SK-N-SH (cell line): ENCODE data around the gene DEFB126. TPM values are rescaled to one million over a fixed set of nuclear protein-coding genes. Genes with fewer than 3 reads are reported as not detected.

Source experiments
- CTCF ChIA-PET: fragments of 300-600, 350-600 bp; formaldehyde crosslinking; extraction: SDS; loops from one replicate; lab custom pipeline; 2021; lab: Yijun Ruan, JAX
- POLR2A ChIA-PET: fragments of 350-600 bp; sonication (Branson Sonifier 250); formaldehyde crosslinking; extraction: SDS; loops from one replicate; lab custom pipeline; 2020; ENCODE audit warnings: antibody characterized with exemption, inconsistent platforms; lab: Yijun Ruan, JAX
- DNase-seq: peaks from one replicate; pipeline ENCODE4 v3.0.0; 2012
- H2AFZ ChIP-seq: fragments of 200-600 bp; sonication (generic); 2 replicates; pipeline ENCODE4 v1.8.1; 2016; ENCODE audit warnings: antibody characterized with exemption, mild to moderate bottlenecking, low read depth
- H3F3A ChIP-seq: fragments of 200-600 bp; sonication (generic); replicated peaks from 2 replicates; pipeline ENCODE3; 2016; ENCODE audit warnings: antibody characterized with exemption, mild to moderate bottlenecking; ENCODE audit not compliant: insufficient read depth
- H3K27ac ChIP-seq, 2 experiments: fragments of 200-500 bp in 1 of 2; fragments of 200-600 bp in 1 of 2; sonication (Bioruptor generic) in 1 of 2; sonication (generic), shearing (Covaris generic) in 1 of 2; 2 replicates each; pipeline versions ENCODE4 v1.5.1 to v1.6.1; 2014 to 2016; ENCODE audit warnings: low read depth in 2 of 2, inconsistent platforms in 1 of 2, low read length in 1 of 2, mild to moderate bottlenecking in 1 of 2, mixed read lengths in 1 of 2
- H3K27me3 ChIP-seq: fragments of 200-600 bp; sonication (generic), shearing (Covaris generic); 2 replicates; pipeline ENCODE4 v1.6.1; 2016; ENCODE audit warnings: mixed run types; ENCODE audit not compliant: insufficient read depth
- H3K36me3 ChIP-seq, 2 experiments: fragments of 200-500 bp in 1 of 2; fragments of 200-600 bp in 1 of 2; sonication (Bioruptor generic) in 1 of 2; sonication (generic) in 1 of 2; replicated peaks in 1 of 2; 2 replicates each; pipeline versions ENCODE3 to v1.5.1; 2014 to 2016; ENCODE audit warnings: low read length in 1 of 2, mild to moderate bottlenecking in 1 of 2; ENCODE audit not compliant: insufficient read depth in 2 of 2, control insufficient read depth in 1 of 2
- H3K4me1 ChIP-seq, 2 experiments: fragments of 200-500 bp in 1 of 2; fragments of 200-600 bp in 1 of 2; sonication (Bioruptor generic) in 1 of 2; sonication (generic), shearing (Covaris generic) in 1 of 2; 2 replicates each; pipeline versions ENCODE4 v1.5.1 to v1.6.1; 2014 to 2016; ENCODE audit warnings: low read depth in 1 of 2, low read length in 1 of 2, mixed run types in 1 of 2; ENCODE audit not compliant: insufficient read depth in 2 of 2, control insufficient read depth in 1 of 2
- H3K4me2 ChIP-seq: fragments of 200-600 bp; sonication (generic), shearing (Covaris generic); 2 replicates; pipeline ENCODE4 v1.6.1; 2017; ENCODE audit warnings: mixed run types
- H3K4me3 ChIP-seq, 2 experiments: fragments of 200-500 bp in 1 of 2; fragments of 200-600 bp in 1 of 2; sonication (Bioruptor generic) in 1 of 2; sonication (generic), shearing (Covaris generic) in 1 of 2; 2 replicates each; pipeline versions ENCODE4 v1.5.1 to v1.8.1; 2014 to 2016; ENCODE audit warnings: low read depth in 2 of 2, inconsistent platforms in 1 of 2, low read length in 1 of 2, mild to moderate bottlenecking in 1 of 2, mixed read lengths in 1 of 2, moderate library complexity in 1 of 2
- H3K79me2 ChIP-seq: fragments of 200-600 bp; sonication (generic); 2 replicates; pipeline ENCODE4 v1.8.1; 2017; ENCODE audit warnings: mild to moderate bottlenecking; ENCODE audit not compliant: insufficient read depth
- H3K9ac ChIP-seq: fragments of 200-600 bp; sonication (generic); 2 replicates; pipeline ENCODE4 v1.6.1; 2017; ENCODE audit warnings: mixed run types
- H3K9me2 ChIP-seq: fragments of 200-600 bp; sonication (generic); 2 replicates; pipeline ENCODE4 v1.6.1; 2017; ENCODE audit warnings: mixed run types
- H3K9me3 ChIP-seq: fragments of 200-600 bp; sonication (generic); 2 replicates; pipeline ENCODE4 v1.6.1; 2017; ENCODE audit warnings: mixed run types, mild to moderate bottlenecking, moderate library complexity
- H4K20me1 ChIP-seq: fragments of 200-600 bp; sonication (generic); 2 replicates; pipeline ENCODE4 v1.6.1; 2017; ENCODE audit warnings: mild to moderate bottlenecking, mixed run types; ENCODE audit not compliant: insufficient read depth
- CTCF ChIP-seq: fragments of 200-600 bp; sonication (generic); IDR thresholded peaks from 2 replicates; pipeline ENCODE4 v1.6.1; 2017; ENCODE audit warnings: antibody characterized with exemption, mild to moderate bottlenecking, moderate library complexity
- ELF1 ChIP-seq: IDR thresholded peaks from 2 replicates; pipeline ENCODE4 v1.4.0; 2012
- EP300 ChIP-seq, 2 experiments: IDR thresholded peaks; 2 replicates each; pipeline versions ENCODE4 v1.4.0 to v1.6.1; 2012; ENCODE audit warnings: borderline replicate concordance in 1 of 2, low read depth in 1 of 2, low read length in 1 of 2
- FOXJ3 ChIP-seq: sonication (generic); formaldehyde crosslinking; IDR thresholded peaks from 2 replicates; pipeline ENCODE4 v1.5.1; 2020; ENCODE audit warnings: mild to moderate bottlenecking, missing genetic modification reagents
- FOXM1 ChIP-seq: IDR thresholded peaks from 2 replicates; pipeline ENCODE4 v1.4.0; 2012; ENCODE audit warnings: low read depth, mild to moderate bottlenecking
- GABPA ChIP-seq: IDR thresholded peaks from 2 replicates; pipeline ENCODE4 v1.4.0; 2012; ENCODE audit warnings: low read depth, mild to moderate bottlenecking
- GATA2 ChIP-seq: sonication (generic); formaldehyde crosslinking; IDR thresholded peaks from 2 replicates; pipeline ENCODE4 v1.5.0; 2020; ENCODE audit warnings: mild to moderate bottlenecking, missing genetic modification reagents
- IRF3 ChIP-seq: fragments of 150-350 bp; IDR thresholded peaks from 2 replicates; pipeline ENCODE4 v1.6.1; 2016; ENCODE audit warnings: mild to moderate bottlenecking, low read depth, low read length
- MAX ChIP-seq: IDR thresholded peaks from 2 replicates; pipeline ENCODE4 v1.4.0; 2012; ENCODE audit warnings: low read depth
- NFIC ChIP-seq: IDR thresholded peaks from 2 replicates; pipeline ENCODE4 v1.4.0; 2012; ENCODE audit warnings: borderline replicate concordance
- NRF1 ChIP-seq: IDR thresholded peaks from 2 replicates; pipeline ENCODE4 v1.6.1; 2012; ENCODE audit warnings: low read depth, mild to moderate bottlenecking, low read length
- POLR2AphosphoS5 ChIP-seq: IDR thresholded peaks from 2 replicates; pipeline ENCODE4 v1.6.1; 2012; ENCODE audit warnings: low read depth, low read length
- RAD21 ChIP-seq: IDR thresholded peaks from 2 replicates; pipeline ENCODE4 v1.6.1; 2012; ENCODE audit warnings: mild to moderate bottlenecking, low read length
- RCOR1 ChIP-seq: fragments of 150-350 bp; IDR thresholded peaks from 2 replicates; pipeline ENCODE4 v1.6.1; 2017; ENCODE audit warnings: antibody characterized with exemption, low read length
- REST ChIP-seq: IDR thresholded peaks from 2 replicates; pipeline ENCODE4 v1.6.1; 2012; ENCODE audit warnings: mild to moderate bottlenecking, low read depth, low read length, moderate library complexity
- RXRA ChIP-seq: IDR thresholded peaks from 2 replicates; pipeline ENCODE4 v1.4.0; 2012; ENCODE audit warnings: low read depth, mild to moderate bottlenecking, borderline replicate concordance
- TAF1 ChIP-seq: IDR thresholded peaks from 2 replicates; pipeline ENCODE4 v1.6.1; 2012; ENCODE audit warnings: low read depth, mild to moderate bottlenecking, low read length, moderate library complexity, borderline replicate concordance
- USF2 ChIP-seq: fragments of 150-350 bp; IDR thresholded peaks from 2 replicates; pipeline ENCODE4 v1.6.1; 2017; ENCODE audit warnings: antibody characterized with exemption, low read length, low read depth, borderline replicate concordance
- ZBTB33 ChIP-seq: IDR thresholded peaks from 2 replicates; pipeline ENCODE4 v1.4.0; 2012; ENCODE audit warnings: low read depth, borderline replicate concordance
- WGBS: methylation state at CpG from one replicate; pipeline ENCODE4 v1.1.6; 2017; ENCODE audit warnings: low lambda C conversion rate; 5-methylcytosine and 5-hydroxymethylcytosine counted together
- polyA plus RNA-seq, 3 experiments: library from polyadenylated mRNA; depleted of rRNA; stranded (reverse); fragments of >200 nt; gene quantifications; 2 replicates each; pipeline ENCODE4 v1.2.3, GENCODE V29; 2012

DEFB126 gene
- polyA plus RNA-seq, 1 of the 3 experiments (the other 2 are of a cell fraction), result not detected

- peaks cover under 1% of the 10 kb centered on the region; the same call in 1 of the 2 replicates for H3K27me3 ChIP-seq
- no peaks in the 10 kb centered on the region for H3K9me2 ChIP-seq
- no peak overlapping the region for H3K27ac ChIP-seq
- no peak for DNase-seq
- WGBS, result 23% methylated on average over 1 of the region's 1 CpG
- no peaks in the 10 kb centered on the region for H3K4me1 ChIP-seq
- CTCF ChIA-PET, result no interaction called here
- no peaks in the 10 kb centered on the region for H3K79me2 ChIP-seq
- no peak overlapping the region for H3K4me2 ChIP-seq
- no peaks in the 10 kb centered on the region for H4K20me1 ChIP-seq
- no peaks in the 10 kb centered on the region for H3F3A ChIP-seq
- no peaks in the 10 kb centered on the region for H3K36me3 ChIP-seq
- no peak overlapping the region for H2AFZ ChIP-seq
- TF ChIP-seq REST, result no peak
- TF ChIP-seq TAF1, result no peak
- no peak for TF ChIP-seq NFIC
- no peak for TF ChIP-seq ELF1
- no peak for TF ChIP-seq MAX
- TF ChIP-seq FOXM1, result no peak
- TF ChIP-seq FOXJ3, result no peak
- TF ChIP-seq ZBTB33, result no peak
- no peak for TF ChIP-seq IRF3
- TF ChIP-seq RAD21, result no peak
- TF ChIP-seq RCOR1, result no peak
- no peak for TF ChIP-seq RXRA
- TF ChIP-seq POLR2AphosphoS5, result no peak
- no peak for TF ChIP-seq EP300 (IDR thresholded peaks at IDR 0.05; ENCODE audit: borderline replicate concordance in 1 of 2, low read depth in 1 of 2, low read length in 1 of 2)
- TF ChIP-seq CTCF, result no peak
- no peak for TF ChIP-seq NRF1
- TF ChIP-seq GATA2 (CRISPR knock-in tag), result no peak
- no peak for TF ChIP-seq GABPA
- no peak for TF ChIP-seq USF2
- TF ChIP-seq, all 33 proteins: peak for 0
- Histone ChIP-seq H3K4me3 (no peak overlapping the region), H3K9me3 (no peaks in the 10 kb centered on the region), H3K9ac (no peak overlapping the region)
- POLR2A ChIA-PET, result no interaction called here
Measured at GRCh38 chr20:152131-152530, 9.7 kb downstream of the DEFB126 start.
